HG02852 (cell line): ENCODE measurements around the gene MICB.
A peak's percentile ranks its signal among the peaks of the same experiment; 100 is the strongest.
"Not testable (repeated sequence)": the region's sequence is repeated elsewhere in the genome, so short reads cannot be mapped to it uniquely, and the experiment has no call there.

Experiments
- ATAC-seq: cut with Tn5 transposase; IDR thresholded peaks from one replicate; pipeline ENCODE4 v1.9.1; 2021; ENCODE audit warnings: mild to moderate bottlenecking, moderate library complexity; ENCODE audit not compliant: unreplicated experiment

Gene MICB

GRCh38 chr6:31535538-31536324 lies 37.8 kb downstream of the MICB start:
- ATAC-seq = no peak

- ATAC-seq = no peak
Observed at GRCh38 chr6:31538805-31539400, 41.0 kb downstream of the MICB start.

- no peak for ATAC-seq
Observed at GRCh38 chr6:31540640-31541039, 42.7 kb downstream of the MICB start.

- peak; percentile 23 for ATAC-seq
Observed at GRCh38 chr6:31541059-31541657, 43.2 kb downstream of the MICB start.

- peak; percentile 63 for ATAC-seq
Observed at GRCh38 chr6:31541658-31542521, 43.9 kb downstream of the MICB start, which contains the start of gene DDX39B. Gene DDX39B (minus strand): TSS chr6:31542003. CDS start chr6:31540532, 1,471 bp downstream.

- ATAC-seq = no peak
Observed at GRCh38 chr6:31543639-31544038, 45.7 kb downstream of the MICB start.

- ATAC-seq = no peak
Observed at GRCh38 chr6:31544676-31545075, 46.7 kb downstream of the MICB start.

- no peak for ATAC-seq
Observed at GRCh38 chr6:31545291-31545690, 47.3 kb downstream of the MICB start.

GRCh38 chr6:31546339-31546957 lies 48.5 kb downstream of the MICB start, which contains the start of gene ATP6V1G2:
Gene ATP6V1G2 (minus strand): TSS chr6:31546608. CDS start chr6:31546559, 49 bp downstream.
- no peak for ATAC-seq

- ATAC-seq = peak; percentile 74
Observed at GRCh38 chr6:31546958-31547726, 49.2 kb downstream of the MICB start, which contains the start of gene NFKBIL1. Gene NFKBIL1 (plus strand): TSS chr6:31547608. CDS start chr6:31547695, 87 bp downstream.

GRCh38 chr6:31547727-31548543 lies 50.0 kb downstream of the MICB start:
- ATAC-seq = no peak

- ATAC-seq = no peak
Observed at GRCh38 chr6:31548544-31548873, 50.6 kb downstream of the MICB start.

- not testable (repeated sequence) for ATAC-seq
Observed at GRCh38 chr6:31551371-31551770, 53.4 kb downstream of the MICB start.

GRCh38 chr6:31556307-31556706 lies 58.4 kb downstream of the MICB start:
- no peak for ATAC-seq

- ATAC-seq = no peak
Observed at GRCh38 chr6:31557443-31558317, 59.7 kb downstream of the MICB start.

- no peak for ATAC-seq
Observed at GRCh38 chr6:31558318-31558625, 60.3 kb downstream of the MICB start.

GRCh38 chr6:31558631-31559500 lies 60.9 kb downstream of the MICB start:
- peak; percentile 33 for ATAC-seq
